C1 segment of cervical spinal cord (tissue), 14 donors: ENCODE results near the gene AP2A2.

ENCODE experiments used
- DNase-seq, 14 donors: peaks; one replicate each; lab custom pipeline; 2025; lab: John Stamatoyannopoulos, UW

AP2A2 gene

GRCh38 chr11:1040428-1041148 is 114.9 kb downstream of the AP2A2 start:
- no peak for DNase-seq

- no peak for DNase-seq
These were observed 115.4 kb downstream of the AP2A2 start for GRCh38 chr11:1041149-1041467.

- no peak for DNase-seq
These were observed 115.8 kb downstream of the AP2A2 start for GRCh38 chr11:1041471-1041870.

DNA sequence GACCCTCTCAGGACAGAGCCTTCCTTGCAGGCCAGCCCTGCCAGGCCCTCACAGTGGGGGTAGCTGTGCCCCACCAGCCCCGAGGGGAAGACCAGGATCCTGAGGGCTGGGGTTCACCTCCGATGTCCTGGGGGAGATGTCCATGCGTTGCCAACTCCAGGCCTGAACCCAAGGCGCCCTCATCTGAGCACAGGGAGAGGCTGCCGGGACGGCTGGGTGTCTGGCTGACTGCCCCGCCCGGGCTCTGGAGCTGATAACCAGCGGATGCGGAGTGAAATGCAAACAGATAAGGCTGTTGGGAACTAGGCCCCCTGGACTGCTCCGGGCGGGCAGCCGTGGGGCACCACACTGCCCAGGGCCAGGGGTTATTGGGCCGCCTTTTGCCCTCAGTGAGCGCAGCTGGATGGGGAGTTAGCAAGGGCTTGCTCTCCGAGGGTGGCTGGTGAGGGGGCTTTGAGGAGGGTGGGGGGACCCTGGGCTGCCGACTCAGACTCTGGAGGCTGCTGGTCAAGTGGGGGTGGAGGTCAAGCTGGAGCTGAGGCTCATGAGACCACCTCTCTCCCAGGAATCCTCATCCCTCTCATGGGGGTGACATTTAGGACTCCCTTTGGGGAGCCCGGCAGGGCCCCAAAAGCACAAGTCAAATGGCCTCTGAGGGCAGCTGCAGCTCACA is 116.4 kb downstream of the AP2A2 start:
- no peak for DNase-seq

DNA sequence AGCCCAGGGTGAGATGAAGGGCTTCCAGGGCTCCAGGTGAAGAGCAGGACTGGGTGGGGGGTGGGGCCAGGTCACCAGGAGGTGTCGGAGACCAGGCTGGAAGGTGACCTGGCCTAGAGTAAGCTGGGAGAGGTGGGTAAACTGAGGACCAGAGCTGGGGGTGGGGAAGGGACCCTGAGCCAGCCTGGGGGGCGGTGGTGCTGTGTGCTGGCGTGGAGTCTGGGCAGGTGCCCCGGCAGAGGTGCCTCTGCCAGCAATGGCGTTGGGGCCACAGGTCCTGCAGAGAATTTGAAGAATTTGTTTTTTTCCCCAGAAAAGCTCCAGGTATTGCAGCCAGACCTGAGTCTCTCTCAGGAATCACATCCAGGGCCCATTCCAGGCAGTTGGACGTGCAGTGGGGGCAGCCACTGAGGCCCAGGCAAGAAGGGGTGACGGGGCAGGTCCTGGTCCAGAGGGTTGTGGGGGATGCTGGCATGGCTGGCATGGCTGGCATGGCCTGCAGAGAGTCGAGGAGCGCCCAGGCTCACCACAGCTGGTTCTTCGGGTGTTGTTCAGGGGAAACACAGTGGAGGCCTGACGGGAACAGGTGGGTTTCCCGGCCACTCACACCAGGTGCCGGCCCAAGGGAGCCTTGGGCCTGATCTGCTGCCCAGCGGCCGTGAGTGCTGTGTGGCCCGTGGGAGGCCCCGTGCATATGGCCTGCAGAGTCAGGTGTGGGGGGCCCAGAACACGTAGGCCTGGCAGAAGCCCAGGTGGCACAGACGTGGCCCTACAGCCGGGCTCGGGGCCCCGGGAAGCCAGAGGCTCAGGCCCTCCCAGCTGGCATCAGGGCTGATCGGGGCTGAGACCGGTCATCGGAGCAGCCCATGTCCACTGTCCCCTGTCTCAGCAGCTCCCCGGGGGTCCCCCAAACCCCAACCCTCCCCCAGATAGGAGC is 117.2 kb downstream of the AP2A2 start:
- no peak for DNase-seq

GRCh38 chr11:1043563-1044096 is 118.0 kb downstream of the AP2A2 start:
- no peak for DNase-seq

DNA sequence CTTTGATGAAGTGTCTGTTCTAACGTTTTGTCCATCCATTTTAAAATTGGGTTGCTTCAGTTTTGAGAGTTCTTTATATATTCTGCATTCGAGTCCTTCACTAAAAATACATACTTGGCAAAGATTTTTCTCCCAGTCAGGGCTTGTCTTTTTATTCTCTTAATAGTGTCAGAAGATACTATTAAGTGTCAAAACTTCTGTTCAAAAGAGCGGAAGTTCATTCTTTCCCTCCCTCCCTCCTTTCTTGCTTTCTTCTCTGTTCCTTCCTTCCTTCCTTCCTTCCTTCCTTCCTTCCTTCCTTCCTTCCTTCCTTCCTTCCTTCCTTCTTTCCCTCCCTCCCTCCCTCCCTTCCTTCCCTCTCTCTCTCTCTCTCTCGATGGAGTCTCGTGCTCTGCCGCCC is 118.5 kb downstream of the AP2A2 start:
- DNase-seq: no peak

GRCh38 chr11:1047595-1048156 is 122.0 kb downstream of the AP2A2 start:
- DNase-seq: no peak

GRCh38 chr11:1048375-1049070 is 122.9 kb downstream of the AP2A2 start:
- no peak for DNase-seq

DNA sequence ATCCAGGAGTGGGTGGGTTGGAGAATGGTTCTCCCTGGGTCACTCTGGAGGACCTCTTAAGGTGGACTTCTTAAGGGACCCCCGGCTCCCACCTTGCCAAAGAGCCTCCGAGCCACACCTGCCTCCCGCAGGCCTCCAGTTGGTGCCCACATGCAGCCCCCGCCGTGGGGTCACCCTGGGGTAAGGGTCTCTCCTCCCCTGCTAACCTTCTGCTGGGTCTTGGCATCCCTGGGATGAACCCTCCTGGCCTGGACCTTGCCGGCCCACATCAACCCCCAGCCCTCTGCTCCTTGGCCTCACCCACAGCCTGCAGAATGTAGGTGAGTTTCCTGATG is 123.4 kb downstream of the AP2A2 start:
- DNase-seq: no peak

DNA sequence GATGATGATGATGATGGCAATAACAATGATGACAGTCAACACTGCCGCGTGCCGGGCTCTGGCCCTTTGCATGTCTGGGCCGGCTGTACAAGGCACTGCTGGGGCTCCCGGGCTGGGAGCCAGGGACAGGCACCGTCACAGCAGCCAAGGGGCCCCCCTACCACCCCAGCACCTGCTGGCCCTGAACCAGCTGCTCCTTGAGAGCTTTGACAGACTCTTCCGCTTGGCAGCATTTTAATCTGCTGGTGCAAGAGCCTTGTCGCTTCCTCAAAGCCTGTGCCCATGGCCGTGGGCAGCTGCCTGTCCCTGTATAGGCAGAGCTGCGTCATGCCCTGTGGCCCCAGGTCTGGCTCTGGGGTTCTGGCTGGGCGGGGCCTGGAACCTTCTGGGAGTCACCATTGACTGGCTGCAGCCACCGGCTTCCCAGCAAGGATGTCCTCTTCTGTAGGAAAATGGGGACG is 123.8 kb downstream of the AP2A2 start:
- DNase-seq: no peak

GRCh38 chr11:1049911-1050580 is 124.4 kb downstream of the AP2A2 start:
- no peak for DNase-seq

DNA sequence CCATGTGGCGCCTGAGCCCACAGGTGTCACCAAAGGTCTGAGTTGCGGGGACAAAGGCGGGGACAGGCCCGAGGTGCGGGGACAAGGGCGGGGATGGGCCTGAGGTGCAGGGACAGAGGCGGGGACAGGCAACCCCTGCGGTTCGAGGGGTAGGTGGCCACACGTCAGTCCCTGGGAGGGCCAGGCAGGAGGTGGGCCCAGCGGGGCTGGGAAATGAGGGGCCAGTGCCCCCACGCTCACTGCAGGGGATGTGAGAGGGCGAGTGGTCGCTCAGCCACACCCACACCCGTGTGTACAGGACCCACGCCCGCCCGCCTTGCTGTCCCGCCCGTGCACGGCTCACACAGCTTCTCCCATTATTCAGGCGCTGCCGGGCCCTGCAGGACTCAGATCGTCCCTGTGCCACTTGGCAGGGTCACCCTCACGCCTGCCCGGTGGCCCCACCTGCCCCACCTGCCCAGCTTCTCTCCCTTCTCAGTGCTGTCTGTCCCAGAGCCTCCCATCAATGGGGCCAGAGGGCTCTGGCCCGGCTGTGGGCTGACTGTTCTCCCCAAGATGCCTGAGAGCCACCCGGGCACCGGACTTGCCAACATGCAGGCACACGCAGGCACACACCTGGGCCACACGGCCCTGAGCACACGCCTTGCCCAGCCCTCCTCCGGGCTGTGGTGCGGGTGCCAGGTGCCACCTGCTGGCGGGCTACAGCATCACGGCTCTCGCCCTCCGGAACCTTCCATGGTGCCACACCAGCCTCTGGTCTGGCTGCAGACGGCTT is 125.1 kb downstream of the AP2A2 start:
- peak in 6 of 14 donors; percentile 5 to 60 (median 25) for DNase-seq

- no peak for DNase-seq
These were observed 125.9 kb downstream of the AP2A2 start for GRCh38 chr11:1051356-1052132.

DNA sequence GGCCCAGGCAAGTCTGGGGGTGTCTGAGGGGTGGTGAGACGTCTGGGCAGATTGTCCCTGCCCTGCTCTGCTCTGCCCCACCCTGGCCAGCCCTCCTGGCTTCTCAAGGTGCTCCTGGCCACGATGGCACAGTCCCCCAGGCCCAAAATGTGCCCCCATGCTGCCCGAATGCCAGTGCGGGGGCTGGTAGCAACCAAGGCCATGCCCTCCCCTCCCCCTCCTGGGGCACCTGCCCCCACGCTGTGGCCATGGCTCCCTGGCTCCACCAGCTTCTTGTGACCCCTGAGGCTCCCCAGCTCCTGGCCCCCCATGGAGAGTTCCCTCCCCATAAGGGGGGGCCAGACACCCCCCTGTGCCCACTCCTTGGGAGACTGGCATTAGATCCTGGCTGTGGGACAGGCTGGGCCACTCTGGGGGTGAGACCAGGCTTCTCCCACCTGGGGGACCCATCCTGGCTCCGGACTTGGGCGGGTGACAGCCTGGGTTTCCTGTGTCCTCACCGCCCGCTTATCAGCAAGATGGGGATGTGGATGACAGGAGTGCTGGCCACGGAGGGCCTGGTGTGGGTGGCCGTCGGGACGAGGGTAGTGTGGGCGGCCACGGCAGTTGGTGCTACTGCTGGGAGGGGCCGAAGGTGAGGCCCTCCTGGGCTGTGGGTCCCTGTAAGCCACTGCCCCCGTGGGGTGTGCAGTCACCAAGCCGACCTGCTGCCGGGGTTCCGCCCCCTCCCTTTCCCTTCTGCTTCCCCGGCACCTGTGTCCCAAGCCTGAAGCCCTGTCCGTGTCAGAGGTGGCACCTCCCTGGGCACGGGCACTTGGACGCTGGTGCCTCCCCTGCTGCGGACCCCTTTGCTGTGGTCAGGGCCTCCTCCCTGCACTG is 126.7 kb downstream of the AP2A2 start:
- DNase-seq: no peak

GRCh38 chr11:1053121-1053901 is 127.6 kb downstream of the AP2A2 start:
- no peak for DNase-seq
